ENCODE results near the gene GNAI3. TPM values are rescaled to one million over a fixed set of nuclear protein-coding genes. Genes with fewer than 3 reads are reported as not detected.

Gene GNAI3
- total and polyA plus RNA-seq, 12 donors: 1.6 to 3.6 (median 2.7) TPM

- Histone ChIP-seq H3K9me3 (no peaks in the 10 kb centered on the region), H3K27ac (peak overlapping the region in 4 of 10 donors; percentile 3 to 17 (median 8)), H3K4me3 (no peak overlapping the region), H3K27me3 (no peaks in the 10 kb centered on the region), H3K4me1 (peaks cover 9 to 52% (median 30%) of the 10 kb centered on the region in 9 donors), H3K36me3 (no peaks in the 10 kb centered on the region)
- DNase-seq: no peak
- ATAC-seq: no peak
- intact Hi-C loops (cut with DNase I): loop anchor here in 8 of 10 donors (2.0 to 10.0 kb wide), 7 partner anchors 35 to 269 kb away; partner anchors contain the start of genes PSMA5 (in 4 of the 8) and PSRC1 (in 1 of the 8)
- 63 to 85% methylated on average over 4 of the region's 4 CpGs for WGBS, 2 donors
- TF ChIP-seq CTCF (IDR thresholded peaks at IDR 0.05): no peak
These were observed 17.0 kb upstream of the GNAI3 start for GRCh38 chr1:109531380-109531779.

GRCh38 chr1:109531826-109532364 is 16.5 kb upstream of the GNAI3 start:
- no peaks in the 10 kb centered on the region for H3K9me3 ChIP-seq
- no peaks in the 10 kb centered on the region for H3K36me3 ChIP-seq
- H3K4me3 ChIP-seq: peak overlapping the region in 6 of 10 donors; percentile 14 to 39 (median 28)
- DNase-seq (no peak), ATAC-seq (no peak)
- intact Hi-C loops (cut with DNase I): loop anchor here (1.0 to 10.0 kb wide), 12 partner anchors 34 to 270 kb away; partner anchors contain the start of genes PSMA5 (in 4 of the 10), CYB561D1 (in 2 of the 10) and PSRC1 (in 1 of the 10)
- 51 to 61% methylated on average over 16 of the region's 16 CpGs for WGBS, 2 donors
- H3K4me1 ChIP-seq: peaks cover 9 to 57% (median 34%) of the 10 kb centered on the region in 9 donors
- TF ChIP-seq CTCF (IDR thresholded peaks at IDR 0.05): no peak
- peak overlapping the region in 4 of 10 donors; percentile 3 to 80 (median 69) for H3K27ac ChIP-seq
- H3K27me3 ChIP-seq: no peaks in the 10 kb centered on the region

GRCh38 chr1:109532365-109533136 is 15.9 kb upstream of the GNAI3 start:
- DNase-seq (peak; percentile 86 to 87), ATAC-seq (peak; percentile 70 to 88 (median 78))
- 10 to 13% methylated on average over 12 of the region's 12 CpGs for WGBS, 2 donors
- intact Hi-C loops (cut with DNase I): loop anchor here in 9 of 10 donors (1.0 to 10.0 kb wide), 11 partner anchors 34 to 270 kb away; partner anchors contain the start of genes PSMA5 (in 4 of the 9), CYB561D1 (in 2 of the 9) and PSRC1 (in 1 of the 9)
- Histone ChIP-seq H3K4me3 (peak overlapping the region in 7 of 10 donors; percentile 14 to 39 (median 30)), H3K9me3 (no peaks in the 10 kb centered on the region), H3K27ac (peak overlapping the region in 9 of 10 donors; percentile 15 to 80 (median 63)), H3K4me1 (peaks cover 9 to 64% (median 36%) of the 10 kb centered on the region in 9 donors), H3K27me3 (no peaks in the 10 kb centered on the region), H3K36me3 (no peaks in the 10 kb centered on the region)
- TF ChIP-seq CTCF (IDR thresholded peaks at IDR 0.05): peak; percentile 87 to 98 (median 93)

GRCh38 chr1:109534307-109534858 is 14.0 kb upstream of the GNAI3 start:
- peak overlapping the region in 5 of 10 donors; percentile 49 to 88 (median 86) for H3K27ac ChIP-seq
- no peak for DNase-seq
- no peak overlapping the region for H3K4me3 ChIP-seq
- 79 to 91% methylated on average over 1 of the region's 1 CpG for whole genome bisulfite sequencing, 2 donors
- intact Hi-C loops (cut with DNase I): loop anchor here in 7 of 10 donors (5.0 to 10.0 kb wide), 5 partner anchors 107 to 272 kb away; partner anchors contain the start of genes PSMA5 (in 4 of the 7) and PSRC1 (in 1 of the 7)
- no peaks in the 10 kb centered on the region for H3K27me3 ChIP-seq
- no peaks in the 10 kb centered on the region for H3K36me3 ChIP-seq
- no peak for ATAC-seq
- H3K9me3 ChIP-seq: no peaks in the 10 kb centered on the region
- peaks cover 9 to 65% (median 36%) of the 10 kb centered on the region in 9 donors for H3K4me1 ChIP-seq
- TF ChIP-seq CTCF (IDR thresholded peaks at IDR 0.05): no peak
